Measurements from ENCODE around the gene RAB1B.

Gene RAB1B

DNA sequence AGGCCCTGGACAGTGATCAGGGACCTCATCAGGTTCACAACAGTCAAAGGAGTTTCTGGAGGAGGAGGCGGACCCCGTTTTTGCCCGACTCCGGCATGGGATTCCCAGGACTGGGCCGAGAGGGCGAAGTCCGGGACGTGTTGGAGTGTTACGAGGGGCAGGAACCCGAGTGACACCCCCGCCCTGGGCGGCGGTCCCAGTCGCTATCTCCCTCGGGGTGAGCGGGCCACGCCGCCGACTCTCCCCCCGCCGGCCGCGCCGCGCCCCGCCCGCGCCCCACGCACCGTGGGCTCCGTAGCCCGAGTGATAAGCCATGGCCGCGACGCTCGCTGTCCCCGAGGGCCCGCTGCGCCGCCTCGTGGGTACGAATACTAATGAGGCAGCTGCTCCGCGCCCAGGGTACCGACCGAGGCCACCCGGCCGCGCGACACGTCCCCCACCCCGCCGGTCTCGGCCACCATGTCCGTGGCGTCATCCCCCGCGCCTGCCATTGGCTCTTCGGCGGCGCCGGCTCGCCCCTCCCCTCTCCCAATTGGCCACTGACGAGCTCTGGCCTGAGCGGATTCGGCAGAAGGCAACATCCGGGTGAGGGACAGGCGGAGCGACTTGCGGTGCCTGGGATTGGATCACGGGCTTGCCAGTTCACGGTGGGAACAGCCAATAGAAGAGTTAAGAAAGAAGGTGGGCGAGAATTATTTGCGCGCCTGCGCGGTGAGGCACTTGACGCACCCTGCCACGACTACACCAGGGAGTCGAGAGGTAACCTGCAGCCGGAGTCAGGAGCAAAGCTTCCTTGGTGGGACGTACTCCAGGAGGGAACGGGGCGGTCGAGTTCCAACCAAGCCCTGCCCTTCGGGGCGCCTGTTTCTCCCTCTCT is 20.5 kb downstream of the RAB1B start, which contains the start of gene YIF1A:
TSS of gene YIF1A (minus strand) at position 473 of the 877 bp plus-strand sequence. CDS start at position 315, 158 bp downstream.
- peak; percentile 97 to 99 (median 99) for DNase-seq
- Histone ChIP-seq H3K27ac (ENCODE audit: insufficient read depth, low read length, poor library complexity, severe bottlenecking) (peak within 1 kb of the TSS; percentile 81), H3K36me3 (ENCODE audit: control insufficient read depth, insufficient read depth, low read length) (no peaks in the 10 kb centered on the region), H3K4me1 (ENCODE audit: control insufficient read depth, insufficient read depth, low read length, poor library complexity, severe bottlenecking) (peaks cover 25% of the 10 kb centered on the region), H3K27me3 (replicated peaks; ENCODE audit: control insufficient read depth, insufficient read depth, low read length, poor library complexity, severe bottlenecking) (peaks cover 10% of the 10 kb centered on the region), H3K9me3 (ENCODE audit: control insufficient read depth, low read length) (no peaks in the 10 kb centered on the region), H3K4me3 (ENCODE audit: insufficient read depth, low read depth, low read length, poor library complexity, severe bottlenecking) (peak within 1 kb of the TSS; percentile 72)

GRCh38 chr11:66289548-66290329 is 21.3 kb downstream of the RAB1B start:
- Histone ChIP-seq H3K27me3 (replicated peaks; ENCODE audit: control insufficient read depth, insufficient read depth, low read length, poor library complexity, severe bottlenecking) (peaks cover 10% of the 10 kb centered on the region), H3K27ac (ENCODE audit: insufficient read depth, low read length, poor library complexity, severe bottlenecking) (peak overlapping the region; percentile 81), H3K4me1 (ENCODE audit: control insufficient read depth, insufficient read depth, low read length, poor library complexity, severe bottlenecking) (peaks cover 25% of the 10 kb centered on the region), H3K36me3 (ENCODE audit: control insufficient read depth, insufficient read depth, low read length) (no peaks in the 10 kb centered on the region), H3K9me3 (ENCODE audit: control insufficient read depth, low read length) (no peaks in the 10 kb centered on the region), H3K4me3 (ENCODE audit: insufficient read depth, low read depth, low read length, poor library complexity, severe bottlenecking) (peak overlapping the region; percentile 72)
- peak in 1 of 3 donors; percentile 56 for DNase-seq

DNA sequence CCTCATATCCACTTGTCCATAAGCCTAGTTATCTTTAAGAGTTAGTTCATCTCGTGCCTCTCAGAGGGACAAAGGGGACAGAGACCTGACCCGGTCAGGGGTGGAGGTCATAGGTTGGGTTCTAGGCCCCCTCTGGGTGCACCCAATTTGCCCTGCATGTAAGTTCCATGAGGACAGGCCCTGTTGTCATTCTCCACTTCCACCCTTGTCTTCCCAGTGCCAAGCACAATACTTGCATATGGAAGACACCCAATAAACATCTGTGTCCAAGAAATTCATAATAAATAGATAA is 21.8 kb downstream of the RAB1B start:
- DNase-seq, result no peak
- Histone ChIP-seq H3K4me3 (ENCODE audit: insufficient read depth, low read depth, low read length, poor library complexity, severe bottlenecking) (no peak overlapping the region), H3K27me3 (replicated peaks; ENCODE audit: control insufficient read depth, insufficient read depth, low read length, poor library complexity, severe bottlenecking) (peaks cover 10% of the 10 kb centered on the region), H3K27ac (ENCODE audit: insufficient read depth, low read length, poor library complexity, severe bottlenecking) (no peak overlapping the region), H3K9me3 (ENCODE audit: control insufficient read depth, low read length) (no peaks in the 10 kb centered on the region), H3K36me3 (ENCODE audit: control insufficient read depth, insufficient read depth, low read length) (no peaks in the 10 kb centered on the region), H3K4me1 (ENCODE audit: control insufficient read depth, insufficient read depth, low read length, poor library complexity, severe bottlenecking) (peaks cover 25% of the 10 kb centered on the region)

- Histone ChIP-seq H3K9me3 (ENCODE audit: control insufficient read depth, low read length) (no peaks in the 10 kb centered on the region), H3K4me3 (ENCODE audit: insufficient read depth, low read depth, low read length, poor library complexity, severe bottlenecking) (no peak overlapping the region), H3K36me3 (ENCODE audit: control insufficient read depth, insufficient read depth, low read length) (no peaks in the 10 kb centered on the region), H3K27ac (ENCODE audit: insufficient read depth, low read length, poor library complexity, severe bottlenecking) (no peak overlapping the region), H3K4me1 (ENCODE audit: control insufficient read depth, insufficient read depth, low read length, poor library complexity, severe bottlenecking) (peaks cover 25% of the 10 kb centered on the region), H3K27me3 (replicated peaks; ENCODE audit: control insufficient read depth, insufficient read depth, low read length, poor library complexity, severe bottlenecking) (peaks cover 10% of the 10 kb centered on the region)
- DNase-seq, result no peak
Observed at GRCh38 chr11:66291303-66291705, 22.9 kb downstream of the RAB1B start.

- Histone ChIP-seq H3K4me1 (ENCODE audit: control insufficient read depth, insufficient read depth, low read length, poor library complexity, severe bottlenecking) (peaks cover 25% of the 10 kb centered on the region), H3K27ac (ENCODE audit: insufficient read depth, low read length, poor library complexity, severe bottlenecking) (no peak within 1 kb of the TSS), H3K4me3 (ENCODE audit: insufficient read depth, low read depth, low read length, poor library complexity, severe bottlenecking) (peak within 1 kb of the TSS; percentile 60), H3K27me3 (replicated peaks; ENCODE audit: control insufficient read depth, insufficient read depth, low read length, poor library complexity, severe bottlenecking) (peaks cover 10% of the 10 kb centered on the region), H3K36me3 (ENCODE audit: control insufficient read depth, insufficient read depth, low read length) (no peaks in the 10 kb centered on the region), H3K9me3 (ENCODE audit: control insufficient read depth, low read length) (no peaks in the 10 kb centered on the region)
- DNase-seq, result no peak
Observed at GRCh38 chr11:66291706-66292542, 23.5 kb downstream of the RAB1B start, which contains the start of gene TMEM151A. TMEM151A (plus strand) TSS chr11:66291894; CDS start chr11:66292014, 120 bp downstream.

- peaks cover 10% of the 10 kb centered on the region for H3K27me3 ChIP-seq (replicated peaks; ENCODE audit: control insufficient read depth, insufficient read depth, low read length, poor library complexity, severe bottlenecking)
- no peaks in the 10 kb centered on the region for H3K9me3 ChIP-seq (ENCODE audit: control insufficient read depth, low read length)
- H3K4me1 ChIP-seq (ENCODE audit: control insufficient read depth, insufficient read depth, low read length, poor library complexity, severe bottlenecking), result peaks cover 25% of the 10 kb centered on the region
- no peaks in the 10 kb centered on the region for H3K36me3 ChIP-seq (ENCODE audit: control insufficient read depth, insufficient read depth, low read length)
- no peak for DNase-seq
- H3K4me3 ChIP-seq (ENCODE audit: insufficient read depth, low read depth, low read length, poor library complexity, severe bottlenecking), result no peak overlapping the region
- H3K27ac ChIP-seq (ENCODE audit: insufficient read depth, low read length, poor library complexity, severe bottlenecking), result no peak overlapping the region
Observed at GRCh38 chr11:66292543-66293332, 24.3 kb downstream of the RAB1B start.

DNA sequence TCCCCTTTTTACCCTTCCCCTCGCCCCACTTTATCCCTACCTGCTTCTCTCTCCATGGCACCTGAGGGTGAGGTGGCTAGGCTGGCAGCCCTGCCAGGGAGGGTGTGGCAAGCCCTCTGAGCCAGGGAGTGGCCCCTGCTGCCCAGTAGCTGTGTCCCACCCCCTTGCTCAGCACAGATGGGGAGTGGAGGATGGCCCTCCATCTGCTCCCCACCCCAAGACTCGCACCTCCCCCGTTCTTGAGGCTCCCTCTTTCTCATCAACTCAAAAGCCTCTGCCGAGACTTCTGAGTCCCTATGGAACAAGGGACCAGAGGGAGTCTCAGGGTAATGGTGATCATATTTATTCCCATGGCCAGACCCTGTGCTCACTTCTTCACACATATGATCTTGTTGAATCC is 24.9 kb downstream of the RAB1B start:
- Histone ChIP-seq H3K27me3 (replicated peaks; ENCODE audit: control insufficient read depth, insufficient read depth, low read length, poor library complexity, severe bottlenecking) (peaks cover 10% of the 10 kb centered on the region), H3K9me3 (ENCODE audit: control insufficient read depth, low read length) (no peaks in the 10 kb centered on the region), H3K4me3 (ENCODE audit: insufficient read depth, low read depth, low read length, poor library complexity, severe bottlenecking) (no peak overlapping the region), H3K36me3 (ENCODE audit: control insufficient read depth, insufficient read depth, low read length) (no peaks in the 10 kb centered on the region), H3K27ac (ENCODE audit: insufficient read depth, low read length, poor library complexity, severe bottlenecking) (no peak overlapping the region), H3K4me1 (ENCODE audit: control insufficient read depth, insufficient read depth, low read length, poor library complexity, severe bottlenecking) (peaks cover 18% of the 10 kb centered on the region)
- no peak for DNase-seq

DNA sequence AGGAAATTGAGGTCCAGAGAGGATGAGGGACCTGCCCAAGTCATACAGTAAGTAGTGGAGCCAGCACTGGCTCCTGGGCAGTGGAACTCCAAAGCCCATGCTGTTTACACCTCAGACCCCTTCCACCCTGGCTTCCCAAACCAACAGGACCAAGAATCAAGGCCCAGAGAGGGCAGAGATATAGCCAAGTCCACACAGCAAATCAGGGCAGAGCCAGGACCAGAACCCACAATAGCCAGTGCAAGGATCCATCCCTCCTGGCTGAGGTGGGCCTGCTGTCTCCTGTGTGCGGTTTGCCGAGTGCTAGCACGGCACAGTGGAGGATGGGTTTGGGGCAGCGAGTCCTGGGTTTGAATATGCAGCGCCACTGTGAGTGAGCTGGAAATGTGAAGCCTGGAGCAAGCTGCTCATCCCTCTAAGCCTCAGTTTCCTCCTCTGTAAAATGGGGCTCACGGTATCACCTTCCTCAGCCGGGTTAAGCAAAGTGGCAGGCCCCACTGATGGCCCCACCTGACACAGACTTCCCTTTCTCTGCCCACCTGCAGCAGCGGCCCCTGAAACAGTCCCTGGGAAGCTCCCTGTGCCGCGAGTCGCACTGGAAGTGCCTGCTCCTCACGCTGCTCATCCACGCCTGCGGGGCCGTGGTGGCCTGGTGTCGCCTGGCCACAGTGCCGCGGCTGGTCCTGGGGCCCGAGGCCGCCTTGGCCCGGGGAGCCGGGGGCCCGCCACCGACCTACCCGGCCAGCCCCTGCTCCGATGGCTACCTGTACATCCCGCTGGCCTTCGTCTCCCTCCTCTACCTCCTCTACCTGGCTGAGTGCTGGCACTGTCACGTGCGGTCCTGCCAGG is 25.6 kb downstream of the RAB1B start:
- DNase-seq, result no peak
- no peaks in the 10 kb centered on the region for H3K9me3 ChIP-seq (ENCODE audit: control insufficient read depth, low read length)
- H3K36me3 ChIP-seq (ENCODE audit: control insufficient read depth, insufficient read depth, low read length), result no peaks in the 10 kb centered on the region
- H3K4me1 ChIP-seq (ENCODE audit: control insufficient read depth, insufficient read depth, low read length, poor library complexity, severe bottlenecking), result peaks cover 17% of the 10 kb centered on the region
- peaks cover 10% of the 10 kb centered on the region for H3K27me3 ChIP-seq (replicated peaks; ENCODE audit: control insufficient read depth, insufficient read depth, low read length, poor library complexity, severe bottlenecking)
- H3K27ac ChIP-seq (ENCODE audit: insufficient read depth, low read length, poor library complexity, severe bottlenecking), result no peak overlapping the region
- H3K4me3 ChIP-seq (ENCODE audit: insufficient read depth, low read depth, low read length, poor library complexity, severe bottlenecking), result no peak overlapping the region
